K562 (cell line): ENCODE results near the gene ZFAND6. TPM values are rescaled to one million over a fixed set of nuclear protein-coding genes. Genes with fewer than 3 reads are reported as not detected.
A peak's percentile ranks its signal among the peaks of the same experiment; 100 is the strongest.

Source experiments
- CAMTA2 ChIP-seq: fragments of 250-450 bp; sonication (Bioruptor Pico); conservative IDR thresholded peaks from 2 replicates; pipeline ENCODE4 v1.5.1; 2022
- CBX1 ChIP-seq: sonication (generic); IDR thresholded peaks from 2 replicates; pipeline ENCODE4 v1.6.1; 2016; ENCODE audit warnings: antibody characterized with exemption, low read depth, mild to moderate bottlenecking
- CSDE1 ChIP-seq, 2 experiments: fragments of 450-650 bp; IDR thresholded peaks; 2 replicates each; pipeline ENCODE4 v1.6.1; 2016; ENCODE audit warnings: mild to moderate bottlenecking in 1 of 2
- CXXC5 ChIP-seq: fragments of 250-450 bp; sonication (Bioruptor Pico); IDR thresholded peaks from 2 replicates; pipeline ENCODE4 v1.8.0; 2022; ENCODE audit warnings: inconsistent platforms, mild to moderate bottlenecking, moderate library complexity
- FUS ChIP-seq: fragments of 200-400 bp; formaldehyde crosslinking; optimal IDR thresholded peaks from 2 replicates; pipeline ENCODE3; 2017; ENCODE audit warnings: low read depth, low read length
- GABPA ChIP-seq: fragments of 200-800 bp; sonication (Bioruptor generic); conservative IDR thresholded peaks from 2 replicates; pipeline ENCODE4 v1.6.1; 2016; ENCODE audit warnings: low read depth, missing genetic modification characterization, missing compliant biosample characterization
- ID3 ChIP-seq, 2 experiments: fragments of 250-450 bp in 1 of 2; fragments of 450-650 bp in 1 of 2; sonication (Bioruptor Pico) in 1 of 2; IDR thresholded peaks; 2 replicates each; pipeline versions ENCODE4 v1.6.1 to v1.8.0; 2016 to 2021; ENCODE audit warnings: mild to moderate bottlenecking in 2 of 2, moderate library complexity in 2 of 2, missing compliant biosample characterization in 1 of 2, missing genetic modification characterization in 1 of 2
- MAFK ChIP-seq: IDR thresholded peaks from 2 replicates; pipeline ENCODE4 v1.6.1; 2011; ENCODE audit warnings: low read length, improper control_type of control experiment
- MAX ChIP-seq: sonication (generic); formaldehyde crosslinking; IDR thresholded peaks from 2 replicates; pipeline ENCODE4 v1.9.0; 2022; ENCODE audit warnings: mild to moderate bottlenecking, missing genetic modification reagents
- MIER1 ChIP-seq: fragments of 450-650 bp; IDR thresholded peaks from 2 replicates; pipeline ENCODE4 v1.6.1; 2016; ENCODE audit warnings: antibody characterized with exemption, mild to moderate bottlenecking, low read depth
- MTA2 ChIP-seq: fragments of 450-650 bp; IDR thresholded peaks from 2 replicates; pipeline ENCODE4 v1.6.1; 2016; ENCODE audit warnings: low read depth
- MYC ChIP-seq, 2 experiments: fragments of 250-450 bp in 1 of 2; sonication (Bioruptor Pico) in 1 of 2; IDR thresholded peaks; 2 replicates each; pipeline versions ENCODE4 v1.5.1 to v1.6.1; 2012 to 2021; ENCODE audit warnings: low read depth in 2 of 2, borderline replicate concordance in 1 of 2, improper control_type of control experiment in 1 of 2, low read length in 1 of 2, mild to moderate bottlenecking in 1 of 2, moderate library complexity in 1 of 2
- NEUROD1 ChIP-seq: fragments of 150-350 bp; IDR thresholded peaks from 2 replicates; pipeline ENCODE4 v1.6.1; 2014; ENCODE audit warnings: borderline replicate concordance, low read length, low read depth; ENCODE audit not compliant: partially characterized antibody
- NR4A1 ChIP-seq, 2 experiments: fragments of 250-450 bp in 1 of 2; fragments of 450-650 bp in 1 of 2; sonication (Bioruptor Pico) in 1 of 2; IDR thresholded peaks; 2 replicates each; pipeline versions ENCODE4 v1.4.0 to v1.6.1; 2016 to 2020; ENCODE audit warnings: mild to moderate bottlenecking in 2 of 2, missing compliant biosample characterization in 1 of 2, missing genetic modification characterization in 1 of 2, moderate library complexity in 1 of 2
- OTX1 ChIP-seq: fragments of 450-650 bp; formaldehyde crosslinking; IDR thresholded peaks from 2 replicates; pipeline ENCODE4 v1.4.0; 2022; ENCODE audit warnings: mild to moderate bottlenecking
- PATZ1 ChIP-seq: fragments of 250-450 bp; sonication (Bioruptor Pico); IDR thresholded peaks from 2 replicates; pipeline ENCODE4 v1.5.0; 2020; ENCODE audit warnings: mild to moderate bottlenecking, borderline replicate concordance
- PHB ChIP-seq: fragments of 250-450 bp; sonication (Bioruptor Pico); IDR thresholded peaks from 2 replicates; pipeline ENCODE4 v1.5.0; 2021
- RBM39 ChIP-seq: fragments of 200-400 bp; formaldehyde crosslinking; optimal IDR thresholded peaks from 2 replicates; pipeline ENCODE3; 2018; ENCODE audit warnings: low read depth, low read length
- ZEB2 ChIP-seq: fragments of 450-650 bp; IDR thresholded peaks from 2 replicates; pipeline ENCODE4 v1.6.1; 2016
- ZFX ChIP-seq: sonication (generic); formaldehyde crosslinking; IDR thresholded peaks from 2 replicates; pipeline ENCODE4 v1.8.0; 2022; ENCODE audit warnings: mild to moderate bottlenecking, missing genetic modification reagents, moderate library complexity
- ZNF280A ChIP-seq: fragments of 450-650 bp; IDR thresholded peaks from 2 replicates; pipeline ENCODE4 v1.6.1; 2018; ENCODE audit warnings: mild to moderate bottlenecking, low read depth; ENCODE audit not compliant: partially characterized antibody
- ZNF431 ChIP-seq: sonication (generic); formaldehyde crosslinking; IDR thresholded peaks from 2 replicates; pipeline ENCODE4 v1.8.0; 2022; ENCODE audit warnings: mild to moderate bottlenecking, missing genetic modification reagents
- ZNF584 ChIP-seq: fragments of 200-800 bp; sonication (Bioruptor generic); IDR thresholded peaks from 2 replicates; pipeline ENCODE4 v1.6.1; 2016; ENCODE audit warnings: low read depth, mild to moderate bottlenecking, missing genetic modification characterization, missing compliant biosample characterization
- ZNF717 ChIP-seq: fragments of 250-450 bp; sonication (Bioruptor Pico); IDR thresholded peaks from 2 replicates; pipeline ENCODE4 v1.5.0; 2021
- polyA plus RNA-seq, 8 experiments: library from polyadenylated mRNA; depleted of rRNA in 4 of 8; stranded (reverse) in 5 of 8; unstranded in 3 of 8; fragments of >200 nt; fragmentation: Nextera tagmentation in 2 of 8; fragmentation: Illumina TruSeq in 1 of 8; extraction: Ambion mirVana in 2 of 8; extraction: Trizol in 1 of 8; gene quantifications; 2 replicates each; pipeline versions ENCODE4 v1.2.1 to v1.2.3, GENCODE V29; 2011 to 2014; ENCODE audit warnings: inconsistent platforms in 1 of 8, missing spikeins in 1 of 8
- total RNA-seq, 7 experiments: library from RNA; depleted of rRNA in 6 of 7; stranded (reverse); fragments of >200 nt in 6 of 7; fragmentation: Illumina TruSeq in 2 of 7; extraction: Trizol in 2 of 7; gene quantifications; 2 replicates each; pipeline versions ENCODE4 v1.2.1 to v1.2.3, GENCODE V29; 2011 to 2021; ENCODE audit warnings: low replicate concordance in 1 of 7

Gene ZFAND6
- total and polyA plus RNA-seq, 9 of the 15 experiments (the other 6 are each of a cell fraction or from before 2014, with no cell fraction given) = 53.9 to 206 (median 88.9) TPM

GRCh38 chr15:80152180-80152895 is 92.9 kb downstream of the ZFAND6 start (continued):
- TF ChIP-seq ID3 (CRISPR knock-in tag; IDR thresholded peaks at IDR 0.05) (no peak), ID3 (tag; IDR thresholded peaks at IDR 0.05) (no peak), MIER1 (no peak), CAMTA2 (CRISPR knock-in tag) (no peak), PHB (CRISPR knock-in tag) (no peak), ZNF280A (no peak), ZNF584 (no peak), FUS (no peak), ZFX (CRISPR knock-in tag) (no peak), ZNF717 (CRISPR knock-in tag) (no peak), GABPA (no peak), MTA2 (no peak), MAFK (no peak), NEUROD1 (no peak), ZNF431 (no peak), NR4A1 (CRISPR knock-in tag; IDR thresholded peaks at IDR 0.05) (no peak), NR4A1 (tag; IDR thresholded peaks at IDR 0.05) (no peak), MAX (CRISPR knock-in tag) (peak; percentile 56), PATZ1 (CRISPR knock-in tag) (no peak), OTX1 (CRISPR knock-in tag) (no peak), ZEB2 (no peak), CBX1 (no peak), RBM39 (no peak), CXXC5 (CRISPR knock-in tag) (0 out of 2 replicates have a peak, but pooled peaks have one; percentile 23), MYC (IDR thresholded peaks at IDR 0.05; ENCODE audit: low read depth, low read length) (peak; percentile 69), MYC (CRISPR knock-in tag; IDR thresholded peaks at IDR 0.05; ENCODE audit: borderline replicate concordance, low read depth) (no peak), CSDE1 (IDR thresholded peaks at IDR 0.05) (no peak)
